Tibial nerve (tissue), 4 donors: Measurements from ENCODE around the gene ABR.

Experiments
- CTCF ChIP-seq, 5 experiments: fragments of 200-600 bp in 3 of 5; fragments of 450-650 bp in 2 of 5; sonication (generic) in 3 of 5; IDR thresholded peaks; one replicate each; pipeline ENCODE4 v1.5.1; 2016 to 2019; ENCODE audit warnings: antibody characterized with exemption in 5 of 5, mild to moderate bottlenecking in 3 of 5, moderate library complexity in 2 of 5
- EP300 ChIP-seq, 2 donors: sonication (generic); formaldehyde crosslinking; IDR thresholded peaks; one replicate each; pipeline ENCODE4 v1.6.1; 2017; ENCODE audit warnings: antibody characterized with exemption in 2 of 2, mild to moderate bottlenecking in 1 of 2
- POLR2A ChIP-seq, 2 donors: fragments of 450-650 bp; IDR thresholded peaks; one replicate each; pipeline ENCODE4 v1.6.1; 2017; ENCODE audit warnings: antibody characterized with exemption in 2 of 2, mild to moderate bottlenecking in 2 of 2, moderate library complexity in 2 of 2

GRCh38 chr17:1228781-1229348, 49.1 kb upstream of the ABR start:
- TF ChIP-seq POLR2A (IDR thresholded peaks at IDR 0.05): no peak
- TF ChIP-seq CTCF (IDR thresholded peaks at IDR 0.05): no peak
- TF ChIP-seq EP300 (IDR thresholded peaks at IDR 0.05): no peak
